Measurements from ENCODE around the gene PACSIN1.

The PACSIN1 gene

GRCh38 chr6:34549026-34549803 is 83.3 kb downstream of the PACSIN1 start:
- no peak for DNase-seq

- DNase-seq: no peak
Measured at GRCh38 chr6:34549804-34550202, 83.9 kb downstream of the PACSIN1 start.

- DNase-seq: no peak
Measured at GRCh38 chr6:34551720-34552119, 85.8 kb downstream of the PACSIN1 start.

GRCh38 chr6:34552620-34553019 is 86.7 kb downstream of the PACSIN1 start:
- DNase-seq: no peak

- no peak for DNase-seq
Measured at GRCh38 chr6:34553146-34553545, 87.3 kb downstream of the PACSIN1 start.

- DNase-seq: no peak
Measured at GRCh38 chr6:34553750-34554149, 87.9 kb downstream of the PACSIN1 start.

- DNase-seq: no peak
Measured at GRCh38 chr6:34554291-34555006, 88.6 kb downstream of the PACSIN1 start.

- no peak for DNase-seq
Measured at GRCh38 chr6:34555007-34555322, 89.1 kb downstream of the PACSIN1 start.

GRCh38 chr6:34555328-34555727 is 89.5 kb downstream of the PACSIN1 start:
- DNase-seq: no peak

- no peak for DNase-seq
Measured at GRCh38 chr6:34556031-34556471, 90.2 kb downstream of the PACSIN1 start, which contains the start of gene SPDEF. Gene SPDEF, minus strand, starts transcription at chr6:34556329. Its CDS starts 11,874 bp downstream, at chr6:34544455.

GRCh38 chr6:34556493-34556892 is 90.6 kb downstream of the PACSIN1 start:
- no peak for DNase-seq

- DNase-seq: no peak
Measured at GRCh38 chr6:34557228-34557627, 91.4 kb downstream of the PACSIN1 start.

- DNase-seq: no peak
Measured at GRCh38 chr6:34558172-34558714, 92.4 kb downstream of the PACSIN1 start.

- DNase-seq: no peak
Measured at GRCh38 chr6:34559651-34560365, 93.9 kb downstream of the PACSIN1 start.

GRCh38 chr6:34560366-34561226 is 94.7 kb downstream of the PACSIN1 start:
- no peak for DNase-seq

GRCh38 chr6:34561227-34561530 is 95.3 kb downstream of the PACSIN1 start:
- DNase-seq: no peak

GRCh38 chr6:34562350-34562749 is 96.5 kb downstream of the PACSIN1 start:
- no peak for DNase-seq

- no peak for DNase-seq
Measured at GRCh38 chr6:34562861-34563512, 97.1 kb downstream of the PACSIN1 start.

- DNase-seq: no peak
Measured at GRCh38 chr6:34563513-34563870, 97.6 kb downstream of the PACSIN1 start.

GRCh38 chr6:34564181-34564580 is 98.3 kb downstream of the PACSIN1 start:
- DNase-seq: no peak

GRCh38 chr6:34565722-34566137 is 99.9 kb downstream of the PACSIN1 start:
- DNase-seq: no peak

All from activated gamma-delta T cell treated with Interleukin-2 at 50 U/mL for 16 hours (primary cell).